ENCODE results near the gene STK11. TPM values are rescaled to one million over a fixed set of nuclear protein-coding genes. Genes with fewer than 3 reads are reported as not detected.

STK11 gene
- total and polyA plus RNA-seq, 2 donors (not counting 3 experiments of a cell fraction or from before 2014, with no cell fraction given): 39.4 to 75.4 TPM

- H3K79me2 ChIP-seq (ENCODE audit: control insufficient read depth, insufficient read depth, low read length): peaks cover 6% of the 10 kb centered on the region
- no peaks in the 10 kb centered on the region for H3K9me1 ChIP-seq (replicated peaks; ENCODE audit: control insufficient read depth, extremely low read depth, insufficient read depth, low read length)
- no peak overlapping the region for H3K27ac ChIP-seq (ENCODE audit: insufficient read depth, low read depth, low read length)
- no peak overlapping the region for H3K4me2 ChIP-seq (ENCODE audit: insufficient read depth, low read length)
- no peaks in the 10 kb centered on the region for H3K4me1 ChIP-seq (ENCODE audit: control insufficient read depth, extremely low read depth, insufficient read depth, low read length)
- intact Hi-C loops (cut with micrococcal nuclease) (no loop called here), dilution Hi-C loops (cut with MboI; ENCODE audit: extremely low pct_ligation_motif_present, low sequenced_read_pairs) (no loop called here)
- ChIA-PET POLR2A (no interaction called here), CTCF (interaction anchor here (1.2 to 2.5 kb wide), 5 partner anchors 9 to 110 kb away, joined by 5 to 14 read pairs (median 8); no protein-coding TSS in a partner anchor)
- H4K20me1 ChIP-seq (replicated peaks; ENCODE audit: control insufficient read depth, extremely low read depth, insufficient read depth, low read length): no peaks in the 10 kb centered on the region
- H3K27me3 ChIP-seq (ENCODE audit: control insufficient read depth in 2 of 2, insufficient read depth in 2 of 2, low read length in 2 of 2): no peaks in the 10 kb centered on the region
- H3K9ac ChIP-seq (replicated peaks; ENCODE audit: extremely low read depth, insufficient read depth, low read length): no peak overlapping the region
- H2AFZ ChIP-seq (ENCODE audit: low read depth, low read length): no peak overlapping the region
- DNase-seq (ENCODE audit: low read depth, low spot score) (no peak), FAIRE-seq (no peak)
- no peak overlapping the region for H3K4me3 ChIP-seq (replicated peaks in 1 of 3; ENCODE audit: insufficient read depth in 1 of 3, low read depth in 1 of 3, low read length in 3 of 3)
- no peaks in the 10 kb centered on the region for H3K9me3 ChIP-seq (replicated peaks; ENCODE audit: control insufficient read depth, insufficient read depth, low read length)
- TF ChIP-seq POLR2AphosphoS5 (IDR thresholded peaks at IDR 0.05; ENCODE audit: insufficient read depth, low read depth, low read length): no peak
- peak; percentile 52 to 55 for TF ChIP-seq CTCF (IDR thresholded peaks at IDR 0.05; ENCODE audit: extremely low read depth in 1 of 2, insufficient read depth in 1 of 2, low read depth in 1 of 2, low read length in 2 of 2)
- H3K36me3 ChIP-seq (ENCODE audit: control insufficient read depth in 2 of 2, extremely low read depth in 1 of 2, insufficient read depth in 2 of 2, low read length in 2 of 2): peaks cover 5 to 20% of the 10 kb centered on the region in 2 experiments
- no TSS peak for BruUV-seq (replicated peaks)
These were observed 17.7 kb downstream of the STK11 start for GRCh38 chr19:1223018-1223855.
